Right lobe of liver (tissue), 6 donors: ENCODE data around the gene LAMB1. TPM values are rescaled to one million over a fixed set of nuclear protein-coding genes. Genes with fewer than 3 reads are reported as not detected.

Experiments
- ATAC-seq, 4 donors: fragments of 200-7000 bp; cut with Tn5 transposase; one replicate each; pipeline ENCODE4 v1.9.1; 2020; ENCODE audit warnings: mild to moderate bottlenecking in 4 of 4, moderate library complexity in 4 of 4
- DNase-seq, 3 donors: peaks; one replicate each; pipeline ENCODE4 v3.0.0-alpha.2; 2020
- H3K27ac ChIP-seq, 3 donors: fragments of 200-600 bp; one replicate each; pipeline ENCODE4 v1.8.0; 2022
- H3K27me3 ChIP-seq, 2 donors: fragments of 200-600 bp; one replicate each; pipeline ENCODE4 v1.8.0; 2022
- H3K36me3 ChIP-seq, 4 donors: fragments of 200-600 bp; sonication (generic) in 1 of 4; one replicate each; pipeline versions ENCODE4 v1.5.1 to v1.8.0; 2017 to 2022; ENCODE audit warnings: control low read depth in 1 of 4
- H3K4me1 ChIP-seq, 4 donors: fragments of 200-600 bp; sonication (generic) in 1 of 4; one replicate each; pipeline versions ENCODE4 v1.5.1 to v1.8.0; 2017 to 2022; ENCODE audit warnings: control low read depth in 1 of 4
- H3K4me3 ChIP-seq, 3 donors: fragments of 200-600 bp; one replicate each; pipeline ENCODE4 v1.8.0; 2022
- H3K9me3 ChIP-seq, 4 donors: fragments of 200-600 bp; sonication (generic) in 1 of 4; one replicate each; pipeline versions ENCODE4 v1.5.1 to v1.8.0; 2017 to 2022; ENCODE audit warnings: control low read depth in 1 of 4
- POLR2A ChIP-seq: fragments of 450-650 bp; IDR thresholded peaks from one replicate; pipeline ENCODE4 v1.6.1; 2017; ENCODE audit warnings: antibody characterized with exemption, mild to moderate bottlenecking
- WGBS: methylation state at CpG from one replicate; pipeline ENCODE4 v1.1.6; 2018; ENCODE audit warnings: low coverage, low lambda C conversion rate; ENCODE audit not compliant: insufficient coverage; ENCODE audit errors: missing lambda C conversion rate; 5-methylcytosine and 5-hydroxymethylcytosine counted together
- intact Hi-C, 2 donors: fragments of 100-400 bp; cut with DNase I; formaldehyde crosslinking; loops; one replicate each; pipeline versions ENCODE4 v1.11.2 to v1.14.1; 2022
- total RNA-seq, 6 experiments: library from RNA; depleted of rRNA in 2 of 6; stranded (reverse); fragments of >200 nt in 2 of 6; fragmentation: NEBNext Ultra II Directional in 3 of 6; extraction: Animal tissue kit (Norgen Biotek cat#: 25700) in 3 of 6; gene quantifications; one replicate each; pipeline versions ENCODE4 v1.1.0 to v1.2.4, GENCODE V29; 2016 to 2023
- TF ChIP-seq, protein P1 (sequence below), 4 donors: fragments of 200-600 bp in 3 of 4; fragments of 450-650 bp in 1 of 4; IDR thresholded peaks; one replicate each; pipeline versions ENCODE4 v1.5.1 to v1.8.0; 2016 to 2022; ENCODE audit warnings: antibody characterized with exemption in 4 of 4, mild to moderate bottlenecking in 2 of 4
- donor health status: DM: no; HTN: yes; CAD: no.
- donor health status: DM: no; HTN: no; CAD: no.
- donor health status: DM: no; HTN: no; CAD: no.
- donor health status: DM: no; HTN: yes; CAD: no.
- donor health status: DM: no; HTN: yes; CAD: no.

Gene LAMB1
- total RNA-seq, 6 experiments from 2014 or later = 14.9 to 61.0 (median 28.9) TPM

DNA sequence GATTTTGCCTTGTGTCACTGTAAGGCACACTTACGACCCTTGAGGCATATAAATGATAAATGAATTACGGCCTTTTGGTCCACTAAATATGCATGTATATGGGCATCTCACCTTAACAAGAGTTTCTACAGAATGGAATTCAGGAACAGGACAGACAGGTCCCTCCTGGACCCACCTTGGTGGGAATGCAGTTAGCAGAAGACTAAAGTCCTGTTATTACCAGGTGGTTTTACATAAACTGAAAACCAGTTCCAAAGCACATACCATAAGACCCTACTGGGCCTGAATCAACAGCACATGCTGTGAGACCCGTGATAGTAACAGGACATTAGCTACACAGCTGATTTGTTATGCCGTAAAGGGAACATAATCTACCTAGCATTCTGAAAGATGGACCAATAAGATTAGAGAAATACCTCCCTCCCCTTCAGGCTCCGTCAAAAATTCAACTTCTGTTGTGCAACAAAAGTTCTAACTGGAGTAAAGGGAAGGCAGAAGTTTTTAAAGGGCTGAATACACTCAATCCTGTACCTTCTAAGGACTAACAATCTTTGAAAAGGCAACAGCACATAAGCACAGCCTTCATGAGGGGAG is 24.0 kb downstream of the LAMB1 start:
- Histone ChIP-seq H3K4me3 (no peak overlapping the region), H3K36me3 (peaks cover 0 to 8% (median 0%) of the 10 kb centered on the region in 4 donors), H3K27ac (no peak overlapping the region), H3K4me1 (no peaks in the 10 kb centered on the region), H3K27me3 (no peaks in the 10 kb centered on the region), H3K9me3 (no peaks in the 10 kb centered on the region)
- no peak for DNase-seq
- ATAC-seq = peak in 1 of 4 donors; percentile 23
- no peak for TF ChIP-seq POLR2A
- TF ChIP-seq, protein P1, sequence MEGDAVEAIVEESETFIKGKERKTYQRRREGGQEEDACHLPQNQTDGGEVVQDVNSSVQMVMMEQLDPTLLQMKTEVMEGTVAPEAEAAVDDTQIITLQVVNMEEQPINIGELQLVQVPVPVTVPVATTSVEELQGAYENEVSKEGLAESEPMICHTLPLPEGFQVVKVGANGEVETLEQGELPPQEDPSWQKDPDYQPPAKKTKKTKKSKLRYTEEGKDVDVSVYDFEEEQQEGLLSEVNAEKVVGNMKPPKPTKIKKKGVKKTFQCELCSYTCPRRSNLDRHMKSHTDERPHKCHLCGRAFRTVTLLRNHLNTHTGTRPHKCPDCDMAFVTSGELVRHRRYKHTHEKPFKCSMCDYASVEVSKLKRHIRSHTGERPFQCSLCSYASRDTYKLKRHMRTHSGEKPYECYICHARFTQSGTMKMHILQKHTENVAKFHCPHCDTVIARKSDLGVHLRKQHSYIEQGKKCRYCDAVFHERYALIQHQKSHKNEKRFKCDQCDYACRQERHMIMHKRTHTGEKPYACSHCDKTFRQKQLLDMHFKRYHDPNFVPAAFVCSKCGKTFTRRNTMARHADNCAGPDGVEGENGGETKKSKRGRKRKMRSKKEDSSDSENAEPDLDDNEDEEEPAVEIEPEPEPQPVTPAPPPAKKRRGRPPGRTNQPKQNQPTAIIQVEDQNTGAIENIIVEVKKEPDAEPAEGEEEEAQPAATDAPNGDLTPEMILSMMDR (IDR thresholded peaks at IDR 0.05) = no peak
- 68% methylated on average over 5 of the region's 5 CpGs for WGBS
- intact Hi-C loops = no loop called here

DNA sequence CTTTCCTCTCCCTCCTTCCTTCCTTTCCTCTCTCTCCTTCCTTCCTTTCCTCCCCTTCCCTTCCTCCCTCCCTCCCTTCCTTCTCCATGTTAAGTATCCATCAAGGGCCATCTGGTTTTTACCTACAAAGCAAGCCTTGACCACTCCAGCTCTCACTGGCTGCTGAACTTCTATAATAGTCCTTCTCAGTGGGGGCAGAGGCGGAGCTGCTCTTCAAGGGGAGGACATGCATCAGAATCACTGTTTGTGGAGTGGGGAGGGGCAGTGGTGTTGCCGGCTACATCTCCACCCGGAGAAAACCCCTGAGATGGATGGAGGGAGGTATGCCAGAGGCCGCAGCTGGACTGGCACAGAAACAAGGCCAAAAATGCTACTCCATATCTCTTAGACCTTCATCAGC is 25.9 kb downstream of the LAMB1 start:
- Histone ChIP-seq H3K27me3 (no peaks in the 10 kb centered on the region), H3K27ac (no peak overlapping the region), H3K4me3 (no peak overlapping the region), H3K9me3 (no peaks in the 10 kb centered on the region), H3K4me1 (peaks cover 0 to 13% (median 0%) of the 10 kb centered on the region in 4 donors), H3K36me3 (peaks cover 0 to 8% (median 0%) of the 10 kb centered on the region in 4 donors)
- ATAC-seq (no peak), DNase-seq (no peak)
- 93% methylated on average over 2 of the region's 4 CpGs for WGBS
- TF ChIP-seq, protein P1 (IDR thresholded peaks at IDR 0.05) = no peak
- TF ChIP-seq POLR2A = no peak
- intact Hi-C loops = no loop called here

DNA sequence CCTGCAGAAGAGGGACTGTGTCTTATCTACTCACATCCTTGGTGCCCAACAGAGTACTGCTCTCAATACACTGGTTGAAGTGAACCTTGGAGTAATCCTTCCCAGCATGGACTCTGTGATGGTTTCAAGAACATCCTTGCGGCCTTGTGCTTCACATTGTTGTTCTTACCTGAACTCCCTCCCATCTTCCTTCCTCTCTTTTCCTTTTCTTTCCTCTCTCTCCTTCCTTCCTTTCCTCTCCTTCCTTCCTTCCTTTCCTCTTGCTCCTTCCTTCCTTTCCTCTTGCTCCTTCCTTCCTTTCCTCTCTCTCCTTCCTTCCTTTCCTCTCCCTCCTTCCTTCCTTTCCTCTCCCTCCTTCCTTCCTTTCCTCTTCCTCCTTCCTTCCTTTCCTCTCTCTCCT is 26.3 kb downstream of the LAMB1 start:
- WGBS = 0% methylated on average over 1 of the region's 1 CpG

DNA sequence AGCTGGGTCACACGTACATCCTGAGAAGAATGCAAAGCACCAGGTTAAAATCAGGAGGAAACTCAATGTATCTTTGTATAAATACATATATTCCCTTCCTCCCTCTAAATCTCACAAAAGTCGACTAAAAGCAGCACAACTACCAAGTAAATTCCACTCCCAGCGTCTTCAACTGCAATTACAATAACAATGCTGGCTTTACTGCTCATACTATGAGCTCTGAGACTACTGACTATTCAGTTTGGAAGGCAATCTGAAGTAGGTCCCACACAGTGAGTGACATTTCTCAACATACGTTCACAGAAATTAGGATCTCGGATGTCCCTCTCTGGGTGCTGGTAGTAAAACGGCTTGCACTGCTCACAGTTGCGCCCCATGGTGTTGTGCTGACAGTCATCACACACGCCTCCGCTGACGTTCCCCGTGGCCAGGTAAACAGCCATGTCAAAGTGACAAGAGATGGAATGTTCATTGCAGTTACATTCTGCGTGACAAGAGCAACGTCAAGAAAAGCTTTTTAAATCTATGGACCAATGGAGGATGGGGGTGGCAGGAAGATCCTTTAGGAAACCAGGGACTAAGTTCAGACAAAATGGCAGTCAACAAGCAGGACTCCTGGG is 27.5 kb downstream of the LAMB1 start:
- H3K36me3 ChIP-seq = peaks cover 0 to 6% (median 0%) of the 10 kb centered on the region in 4 donors
- ATAC-seq = no peak
- no peak for DNase-seq
- no peaks in the 10 kb centered on the region for H3K9me3 ChIP-seq
- intact Hi-C loops = no loop called here
- H3K27me3 ChIP-seq = no peaks in the 10 kb centered on the region
- H3K4me1 ChIP-seq = peaks cover 0 to 26% (median 3%) of the 10 kb centered on the region in 4 donors
- H3K27ac ChIP-seq = no peak overlapping the region
- WGBS = 82% methylated on average over 6 of the region's 13 CpGs
- TF ChIP-seq POLR2A = no peak
- TF ChIP-seq, protein P1 (IDR thresholded peaks at IDR 0.05) = no peak
- H3K4me3 ChIP-seq = no peak overlapping the region

More for the DNA sequence above, 26.3 kb downstream of the LAMB1 start:
- Histone ChIP-seq H3K36me3 (peaks cover 0 to 8% (median 0%) of the 10 kb centered on the region in 4 donors), H3K27me3 (no peaks in the 10 kb centered on the region), H3K27ac (no peak overlapping the region), H3K9me3 (no peaks in the 10 kb centered on the region), H3K4me3 (no peak overlapping the region), H3K4me1 (peaks cover 0 to 15% (median 1%) of the 10 kb centered on the region in 4 donors)
- TF ChIP-seq POLR2A = no peak
- TF ChIP-seq, protein P1 (IDR thresholded peaks at IDR 0.05) = no peak
- intact Hi-C loops = no loop called here
- ATAC-seq (no peak), DNase-seq (no peak)
